ENCODE measurements around the gene TOPBP1. TPM values are rescaled to one million over a fixed set of nuclear protein-coding genes. Genes with fewer than 3 reads are reported as not detected.

TOPBP1 gene
- total and polyA plus RNA-seq, 9 of the 15 experiments (the other 6 are each of a cell fraction or from before 2014, with no cell fraction given), result 16.6 to 77.6 (median 58.2) TPM

GRCh38 chr3:133675631-133676335 is 14.0 kb upstream of the TOPBP1 start:
- intact Hi-C loops (cut with micrococcal nuclease) (no loop called here), in situ Hi-C loops (cut with MboI) (no loop called here)
- FAIRE-seq (no peak), DNase-seq (ENCODE audit: extremely low read depth in 1 of 4, low spot score in 3 of 4) (no peak), ATAC-seq (no peak)
- no peaks in the 10 kb centered on the region for H3K4me1 ChIP-seq (replicated peaks in 1 of 2; ENCODE audit: control insufficient read depth in 2 of 2, insufficient read depth in 2 of 2, low read length in 2 of 2)
- BruUV-seq (replicated peaks), result no TSS peak
- no peaks in the 10 kb centered on the region for H3K9me1 ChIP-seq (ENCODE audit: control insufficient read depth, insufficient read depth, low read length)
- H3K4me3 ChIP-seq, result no peak overlapping the region
- H3K9ac ChIP-seq (ENCODE audit: insufficient read depth in 1 of 2, low read depth in 2 of 2, low read length in 2 of 2), result no peak overlapping the region
- POLR2A ChIA-PET, result interaction anchor here (0.6 to 1.5 kb wide), 2 partner anchors 12 to 196 kb away, joined by 3 read pairs; no protein-coding TSS in a partner anchor
- H3K4me2 ChIP-seq (ENCODE audit: insufficient read depth, low read length), result no peak overlapping the region
- H3K36me3 ChIP-seq (ENCODE audit: control insufficient read depth, insufficient read depth, low read length), result no peaks in the 10 kb centered on the region
- H2AFZ ChIP-seq (ENCODE audit: low read depth, low read length), result no peak overlapping the region
- no peaks in the 10 kb centered on the region for H3K9me3 ChIP-seq (replicated peaks; ENCODE audit: control insufficient read depth, insufficient read depth, low read depth, low read length)
- H4K20me1 ChIP-seq (replicated peaks; ENCODE audit: control insufficient read depth, insufficient read depth, low read length), result no peaks in the 10 kb centered on the region
- H3K27ac ChIP-seq (ENCODE audit: extremely low read depth, low read depth, low read length), result no peak overlapping the region
- CTCF ChIA-PET (ENCODE audit: low intra/inter-chr PET ratio), result no interaction called here
- no peaks in the 10 kb centered on the region for H3K79me2 ChIP-seq (ENCODE audit: control insufficient read depth, insufficient read depth, low read length)
- WGBS (ENCODE audit: insufficient coverage, low coverage, missing lambda C conversion rate), result 0% methylated on average over 5 of the region's 6 CpGs
- H3K27me3 ChIP-seq (ENCODE audit: control insufficient read depth in 2 of 2, insufficient read depth in 2 of 2, low read length in 2 of 2), result peaks cover 0 to 13% of the 10 kb centered on the region in 2 experiments; a peak in 3 of 5 replicates
- no peak for TF ChIP-seq ZNF644 (tag; IDR thresholded peaks at IDR 0.05; ENCODE audit: low read depth)
- TF ChIP-seq EP300 (IDR thresholded peaks at IDR 0.05; ENCODE audit: low read length), result no peak
- TF ChIP-seq CREB3 (tag; conservative IDR thresholded peaks at IDR 0.05; ENCODE audit: low read depth), result no peak
- no peak for TF ChIP-seq MTA3 (IDR thresholded peaks at IDR 0.05; ENCODE audit: borderline replicate concordance)
- TF ChIP-seq, protein P1, sequence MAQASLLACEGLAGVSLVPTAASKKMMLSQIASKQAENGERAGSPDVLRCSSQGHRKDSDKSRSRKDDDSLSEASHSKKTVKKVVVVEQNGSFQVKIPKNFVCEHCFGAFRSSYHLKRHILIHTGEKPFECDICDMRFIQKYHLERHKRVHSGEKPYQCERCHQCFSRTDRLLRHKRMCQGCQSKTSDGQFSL (CRISPR knock-in tag; IDR thresholded peaks at IDR 0.05), result no peak
- TF ChIP-seq, protein P1 (tag; IDR thresholded peaks at IDR 0.05), result no peak
- TF ChIP-seq, protein P2, sequence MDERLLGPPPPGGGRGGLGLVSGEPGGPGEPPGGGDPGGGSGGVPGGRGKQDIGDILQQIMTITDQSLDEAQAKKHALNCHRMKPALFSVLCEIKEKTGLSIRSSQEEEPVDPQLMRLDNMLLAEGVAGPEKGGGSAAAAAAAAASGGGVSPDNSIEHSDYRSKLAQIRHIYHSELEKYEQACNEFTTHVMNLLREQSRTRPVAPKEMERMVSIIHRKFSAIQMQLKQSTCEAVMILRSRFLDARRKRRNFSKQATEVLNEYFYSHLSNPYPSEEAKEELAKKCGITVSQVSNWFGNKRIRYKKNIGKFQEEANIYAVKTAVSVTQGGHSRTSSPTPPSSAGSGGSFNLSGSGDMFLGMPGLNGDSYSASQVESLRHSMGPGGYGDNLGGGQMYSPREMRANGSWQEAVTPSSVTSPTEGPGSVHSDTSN (CRISPR knock-in tag; IDR thresholded peaks at IDR 0.05; ENCODE audit: low read depth), result no peak
- TF ChIP-seq, protein P2 (tag; conservative IDR thresholded peaks at IDR 0.05; ENCODE audit: low read depth), result no peak
- peak; percentile 84 for TF ChIP-seq RBM25 (IDR thresholded peaks at IDR 0.05; ENCODE audit: low read depth, low read length, severe bottlenecking)
- no peak for TF ChIP-seq ZNF507 (tag; conservative IDR thresholded peaks at IDR 0.05)
- TF ChIP-seq SMARCA5 (IDR thresholded peaks at IDR 0.05), result 0 out of 2 replicates have a peak, but pooled peaks have one; percentile 27
- TF ChIP-seq FOXP1 (CRISPR knock-in tag; IDR thresholded peaks at IDR 0.05), result no peak
- TF ChIP-seq, protein P3, sequence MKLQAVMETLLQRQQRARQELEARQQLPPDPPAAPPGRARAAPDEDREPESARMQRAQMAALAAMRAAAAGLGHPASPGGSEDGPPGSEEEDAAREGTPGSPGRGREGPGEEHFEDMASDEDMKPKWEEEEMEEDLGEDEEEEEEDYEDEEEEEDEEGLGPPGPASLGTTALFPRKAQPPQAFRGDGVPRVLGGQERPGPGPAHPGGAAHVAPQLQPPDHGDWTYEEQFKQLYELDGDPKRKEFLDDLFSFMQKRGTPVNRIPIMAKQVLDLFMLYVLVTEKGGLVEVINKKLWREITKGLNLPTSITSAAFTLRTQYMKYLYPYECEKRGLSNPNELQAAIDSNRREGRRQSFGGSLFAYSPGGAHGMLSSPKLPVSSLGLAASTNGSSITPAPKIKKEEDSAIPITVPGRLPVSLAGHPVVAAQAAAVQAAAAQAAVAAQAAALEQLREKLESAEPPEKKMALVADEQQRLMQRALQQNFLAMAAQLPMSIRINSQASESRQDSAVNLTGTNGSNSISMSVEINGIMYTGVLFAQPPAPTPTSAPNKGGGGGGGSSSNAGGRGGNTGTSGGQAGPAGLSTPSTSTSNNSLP (IDR thresholded peaks at IDR 0.05; ENCODE audit: borderline replicate concordance, low read depth, low read length), result no peak
- TF ChIP-seq BCOR (IDR thresholded peaks at IDR 0.05), result peak; percentile 42; the same call in 1 of the 2 replicates
- TF ChIP-seq ZFP36 (IDR thresholded peaks at IDR 0.05; ENCODE audit: low read depth, low read length, partially characterized antibody), result peak; percentile 30
- TF ChIP-seq POU5F1 (IDR thresholded peaks at IDR 0.05; ENCODE audit: borderline replicate concordance, low read depth, low read length, partially characterized antibody), result no peak
